Suprapubic skin (tissue), 4 donors: ENCODE data around the gene FRAS1.

Source experiments
- CTCF ChIP-seq, 2 donors: fragments of 200-600 bp in 1 of 2; fragments of 450-650 bp in 1 of 2; sonication (generic) in 1 of 2; IDR thresholded peaks; one replicate each; pipeline ENCODE4 v1.5.1; 2016 to 2019; ENCODE audit warnings: antibody characterized with exemption in 2 of 2, mild to moderate bottlenecking in 1 of 2, moderate library complexity in 1 of 2
- POLR2A ChIP-seq, 2 donors: fragments of 450-650 bp; IDR thresholded peaks; one replicate each; pipeline ENCODE4 v1.6.1; 2017; ENCODE audit warnings: antibody characterized with exemption in 2 of 2, mild to moderate bottlenecking in 2 of 2, moderate library complexity in 2 of 2
- POLR2AphosphoS5 ChIP-seq, 3 donors: sonication (generic); formaldehyde crosslinking; IDR thresholded peaks; one replicate each; pipeline ENCODE4 v1.6.1; 2017; ENCODE audit warnings: antibody characterized with exemption in 3 of 3

DNA sequence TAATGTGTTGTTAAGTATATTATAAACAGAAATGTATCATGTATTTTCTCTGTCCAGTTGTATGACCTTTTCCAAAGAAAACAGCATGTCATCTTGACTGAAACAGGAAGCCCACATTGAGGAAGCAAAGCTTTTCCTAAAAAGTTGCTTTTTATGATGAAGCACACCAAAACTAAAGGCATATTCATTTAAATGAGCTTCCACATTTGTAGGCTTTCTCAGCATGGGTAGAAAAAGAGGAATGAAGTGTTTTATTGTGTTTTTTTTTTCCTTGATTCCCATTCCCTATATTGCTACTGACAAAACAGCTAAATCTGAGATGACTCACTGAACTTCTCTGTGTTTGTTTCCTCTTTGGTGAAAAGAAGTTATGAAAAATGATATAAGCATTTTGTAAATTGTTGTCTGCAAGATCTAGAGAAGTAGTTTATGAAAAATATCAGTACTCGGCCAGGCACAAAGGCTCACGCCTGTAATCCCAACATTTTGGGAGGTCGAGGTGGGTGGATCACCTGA, 32.5 kb upstream of the FRAS1 start:
- TF ChIP-seq CTCF (IDR thresholded peaks at IDR 0.05) (no peak), POLR2A (IDR thresholded peaks at IDR 0.05) (no peak), POLR2AphosphoS5 (IDR thresholded peaks at IDR 0.05) (no peak)
